ENCODE data around the gene DNAAF8.

DNAAF8 gene

DNA sequence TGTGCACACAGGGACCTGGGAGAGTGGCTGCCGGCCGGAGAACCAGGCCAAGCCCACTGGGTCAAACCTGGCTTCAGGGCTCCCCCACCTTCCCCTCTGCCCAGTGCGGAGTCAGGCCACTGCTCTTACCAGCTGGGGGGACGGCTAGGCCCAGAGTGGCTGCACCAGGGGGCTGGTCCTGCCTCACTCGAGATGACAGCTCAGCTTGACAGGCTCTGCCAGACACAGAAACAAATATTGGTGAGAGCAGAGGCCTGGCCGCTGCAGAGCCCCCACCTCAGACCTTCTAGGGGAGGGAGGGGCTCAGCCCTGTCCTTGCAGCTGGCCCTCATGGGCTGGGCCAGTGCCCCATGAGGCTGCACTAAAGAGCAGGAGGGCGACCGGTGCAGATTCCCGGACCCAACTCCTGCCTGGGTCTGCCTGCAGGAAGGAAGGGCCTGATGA lies 36.5 kb upstream of the DNAAF8 start:
- Histone ChIP-seq H3K4me3 (ENCODE audit: low read length) (no peak overlapping the region), H3K9ac (ENCODE audit: low read length) (no peak overlapping the region), H3K9me3 (ENCODE audit: control insufficient read depth, low read length) (no peaks in the 10 kb centered on the region), H3K4me1 (ENCODE audit: control insufficient read depth, insufficient read depth, low read length) (peaks cover 23% of the 10 kb centered on the region), H3K36me3 (ENCODE audit: control insufficient read depth, insufficient read depth, low read length) (peaks cover 18% of the 10 kb centered on the region), H3K27me3 (ENCODE audit: control insufficient read depth, insufficient read depth, low read length) (no peaks in the 10 kb centered on the region)

- Histone ChIP-seq H3K4me1 (ENCODE audit: control insufficient read depth, insufficient read depth, low read length) (peaks cover 19% of the 10 kb centered on the region), H3K9me3 (ENCODE audit: control insufficient read depth, low read length) (no peaks in the 10 kb centered on the region), H3K36me3 (ENCODE audit: control insufficient read depth, insufficient read depth, low read length) (peaks cover 18% of the 10 kb centered on the region), H3K4me3 (ENCODE audit: low read length) (no peak overlapping the region), H3K27me3 (ENCODE audit: control insufficient read depth, insufficient read depth, low read length) (no peaks in the 10 kb centered on the region), H3K9ac (ENCODE audit: low read length) (no peak overlapping the region)
Observed at GRCh38 chr16:4698321-4699045, 35.9 kb upstream of the DNAAF8 start.

DNA sequence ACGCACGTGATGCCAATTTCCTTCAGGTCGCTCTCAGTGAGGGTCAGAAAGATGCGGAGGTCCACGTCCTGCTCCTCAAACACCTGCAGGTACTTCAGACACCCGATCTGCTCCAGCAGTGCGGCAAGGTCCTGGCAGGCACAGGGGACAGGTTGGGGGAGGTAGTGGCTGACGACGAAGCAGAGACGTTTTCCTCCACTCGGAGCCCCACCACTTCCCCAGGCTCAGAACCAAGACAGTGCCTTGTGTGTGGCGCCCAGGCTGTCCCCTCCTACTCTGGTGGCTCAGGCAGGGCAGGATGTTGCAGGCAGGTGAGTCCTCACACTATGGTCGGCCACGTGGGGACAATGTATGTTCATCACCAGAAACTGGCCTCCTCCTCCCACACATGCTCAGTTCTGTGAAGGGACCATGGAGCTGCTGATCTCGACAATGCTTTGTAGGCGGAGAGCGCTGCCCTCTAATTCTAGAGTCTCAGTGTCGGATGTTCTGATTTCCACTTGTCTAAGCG lies 35.2 kb upstream of the DNAAF8 start:
- no peaks in the 10 kb centered on the region for H3K27me3 ChIP-seq (ENCODE audit: control insufficient read depth, insufficient read depth, low read length)
- H3K4me3 ChIP-seq (ENCODE audit: low read length): no peak overlapping the region
- peaks cover 18% of the 10 kb centered on the region for H3K36me3 ChIP-seq (ENCODE audit: control insufficient read depth, insufficient read depth, low read length)
- no peaks in the 10 kb centered on the region for H3K9me3 ChIP-seq (ENCODE audit: control insufficient read depth, low read length)
- H3K9ac ChIP-seq (ENCODE audit: low read length): no peak overlapping the region
- H3K4me1 ChIP-seq (ENCODE audit: control insufficient read depth, insufficient read depth, low read length): peaks cover 19% of the 10 kb centered on the region

DNA sequence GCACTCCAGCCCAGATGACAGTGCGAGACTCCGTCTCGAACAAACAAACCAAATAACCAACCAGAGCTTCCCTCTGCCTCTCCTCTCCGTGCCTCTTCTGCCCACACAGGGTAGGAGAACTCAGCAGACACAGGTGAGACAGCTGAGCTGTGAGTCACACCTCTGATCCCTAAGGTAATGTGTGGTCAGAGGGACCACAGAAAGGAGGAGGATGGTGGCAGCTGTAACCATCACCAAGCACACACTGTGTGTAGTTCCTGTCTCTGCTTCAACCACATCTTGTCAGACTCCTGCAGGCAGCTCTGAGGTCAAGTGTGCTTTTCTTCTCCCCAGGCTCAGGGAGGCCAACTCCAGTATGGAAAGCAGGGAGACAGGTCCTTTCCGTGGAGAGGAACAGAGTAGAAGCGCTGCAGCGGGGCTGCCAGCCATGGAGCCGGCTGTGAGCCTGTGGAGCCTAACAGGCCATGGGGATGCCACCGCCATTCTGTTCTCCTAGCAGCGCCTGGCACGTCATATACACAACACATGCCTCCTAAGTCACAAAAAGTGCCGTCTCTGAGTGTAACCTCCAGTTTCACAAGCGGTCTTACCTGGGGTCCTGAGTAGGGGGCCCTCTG lies 33.8 kb upstream of the DNAAF8 start:
- no peak overlapping the region for H3K9ac ChIP-seq (ENCODE audit: low read length)
- no peaks in the 10 kb centered on the region for H3K9me3 ChIP-seq (ENCODE audit: control insufficient read depth, low read length)
- no peaks in the 10 kb centered on the region for H3K27me3 ChIP-seq (ENCODE audit: control insufficient read depth, insufficient read depth, low read length)
- peaks cover 18% of the 10 kb centered on the region for H3K36me3 ChIP-seq (ENCODE audit: control insufficient read depth, insufficient read depth, low read length)
- no peak overlapping the region for H3K4me3 ChIP-seq (ENCODE audit: low read length)
- peaks cover 12% of the 10 kb centered on the region for H3K4me1 ChIP-seq (ENCODE audit: control insufficient read depth, insufficient read depth, low read length)

- H3K9ac ChIP-seq (ENCODE audit: low read length): no peak overlapping the region
- H3K36me3 ChIP-seq (ENCODE audit: control insufficient read depth, insufficient read depth, low read length): peaks cover 18% of the 10 kb centered on the region
- H3K4me1 ChIP-seq (ENCODE audit: control insufficient read depth, insufficient read depth, low read length): peaks cover 12% of the 10 kb centered on the region
- no peaks in the 10 kb centered on the region for H3K9me3 ChIP-seq (ENCODE audit: control insufficient read depth, low read length)
- no peak overlapping the region for H3K4me3 ChIP-seq (ENCODE audit: low read length)
- no peaks in the 10 kb centered on the region for H3K27me3 ChIP-seq (ENCODE audit: control insufficient read depth, insufficient read depth, low read length)
Observed at GRCh38 chr16:4700997-4701743, 33.2 kb upstream of the DNAAF8 start.

DNA sequence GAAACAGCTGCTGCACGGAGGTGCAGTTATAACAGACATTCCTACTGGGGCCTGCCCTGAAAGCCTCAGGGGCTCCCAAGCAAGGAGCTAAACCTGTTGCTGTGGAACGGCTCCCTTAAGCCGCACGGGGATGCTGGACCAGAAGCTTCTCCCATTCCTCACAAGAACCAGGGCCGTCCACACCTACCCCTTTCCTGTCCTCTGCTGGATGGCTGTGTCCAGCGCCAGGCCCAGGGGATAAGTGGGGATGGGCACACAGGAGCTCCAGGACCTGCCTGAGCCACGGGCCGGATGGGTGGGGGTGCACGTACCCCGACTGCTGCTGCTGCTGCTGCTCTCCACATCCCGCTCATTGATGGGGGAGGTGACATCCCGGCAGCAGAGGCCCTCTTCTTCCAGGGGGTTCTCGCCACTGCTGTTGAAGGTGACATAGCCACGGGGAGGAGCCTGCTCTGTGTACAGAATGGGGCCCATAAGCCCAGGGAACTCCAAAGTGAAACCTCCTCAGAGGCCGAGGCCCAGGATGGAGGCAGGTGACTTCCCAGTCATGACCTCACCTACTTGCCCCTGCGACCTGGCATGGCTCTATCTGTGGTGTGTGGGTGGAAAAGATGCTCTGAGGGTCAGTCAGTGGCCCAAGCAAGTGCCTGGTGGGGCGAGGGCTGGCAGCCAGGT lies 32.4 kb upstream of the DNAAF8 start:
- peaks cover 11% of the 10 kb centered on the region for H3K36me3 ChIP-seq (ENCODE audit: control insufficient read depth, insufficient read depth, low read length)
- no peak overlapping the region for H3K4me3 ChIP-seq (ENCODE audit: low read length)
- H3K27me3 ChIP-seq (ENCODE audit: control insufficient read depth, insufficient read depth, low read length): no peaks in the 10 kb centered on the region
- H3K9me3 ChIP-seq (ENCODE audit: control insufficient read depth, low read length): no peaks in the 10 kb centered on the region
- H3K4me1 ChIP-seq (ENCODE audit: control insufficient read depth, insufficient read depth, low read length): peaks cover 12% of the 10 kb centered on the region
- H3K9ac ChIP-seq (ENCODE audit: low read length): peak overlapping the region; percentile 13

DNA sequence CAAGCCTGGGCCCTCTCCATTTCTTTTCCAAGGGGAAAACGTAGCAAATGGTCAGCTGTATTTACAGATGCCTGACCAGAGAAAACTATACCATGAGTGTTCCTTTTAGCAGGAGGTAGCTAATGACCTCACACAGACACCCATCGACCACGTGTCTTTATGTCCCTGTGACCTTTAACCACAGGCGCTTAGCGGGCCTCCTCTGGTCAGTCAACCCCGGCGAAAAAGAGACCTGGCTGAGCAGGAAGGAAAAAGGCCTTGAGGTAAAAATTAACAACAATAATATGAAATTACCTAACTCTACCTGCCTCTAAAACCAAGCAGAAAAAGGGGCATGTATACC lies 31.9 kb upstream of the DNAAF8 start:
- peaks cover 9% of the 10 kb centered on the region for H3K36me3 ChIP-seq (ENCODE audit: control insufficient read depth, insufficient read depth, low read length)
- H3K4me1 ChIP-seq (ENCODE audit: control insufficient read depth, insufficient read depth, low read length): peaks cover 12% of the 10 kb centered on the region
- peak overlapping the region; percentile 13 for H3K9ac ChIP-seq (ENCODE audit: low read length)
- no peaks in the 10 kb centered on the region for H3K9me3 ChIP-seq (ENCODE audit: control insufficient read depth, low read length)
- no peaks in the 10 kb centered on the region for H3K27me3 ChIP-seq (ENCODE audit: control insufficient read depth, insufficient read depth, low read length)
- no peak overlapping the region for H3K4me3 ChIP-seq (ENCODE audit: low read length)

DNA sequence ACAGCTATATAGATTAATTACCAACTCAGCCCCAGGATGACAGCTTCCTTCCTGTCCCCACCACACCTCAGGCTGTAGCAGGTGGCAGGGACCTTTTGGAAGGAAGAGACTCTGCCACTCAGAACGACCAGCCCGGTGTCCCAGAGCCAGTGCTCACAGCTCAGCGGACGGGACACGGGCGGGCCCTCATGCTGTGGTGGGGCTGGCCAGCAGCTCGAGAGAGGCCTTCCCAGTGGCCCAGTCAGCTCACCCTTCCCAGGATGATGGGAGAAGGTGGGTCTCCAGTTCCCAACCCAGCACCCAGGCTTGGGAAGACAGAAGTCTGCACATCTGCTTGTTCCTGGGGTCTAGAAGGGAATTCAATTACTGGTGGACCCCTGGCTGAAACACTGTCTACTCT lies 30.4 kb upstream of the DNAAF8 start:
- no peaks in the 10 kb centered on the region for H3K27me3 ChIP-seq (ENCODE audit: control insufficient read depth, insufficient read depth, low read length)
- H3K36me3 ChIP-seq (ENCODE audit: control insufficient read depth, insufficient read depth, low read length): peaks cover 9% of the 10 kb centered on the region
- no peak overlapping the region for H3K4me3 ChIP-seq (ENCODE audit: low read length)
- peaks cover 12% of the 10 kb centered on the region for H3K4me1 ChIP-seq (ENCODE audit: control insufficient read depth, insufficient read depth, low read length)
- H3K9ac ChIP-seq (ENCODE audit: low read length): no peak overlapping the region
- no peaks in the 10 kb centered on the region for H3K9me3 ChIP-seq (ENCODE audit: control insufficient read depth, low read length)

GRCh38 chr16:4704491-4704890 lies 29.8 kb upstream of the DNAAF8 start:
- H3K27me3 ChIP-seq (ENCODE audit: control insufficient read depth, insufficient read depth, low read length): no peaks in the 10 kb centered on the region
- H3K9ac ChIP-seq (ENCODE audit: low read length): no peak overlapping the region
- peaks cover 9% of the 10 kb centered on the region for H3K36me3 ChIP-seq (ENCODE audit: control insufficient read depth, insufficient read depth, low read length)
- no peaks in the 10 kb centered on the region for H3K9me3 ChIP-seq (ENCODE audit: control insufficient read depth, low read length)
- no peak overlapping the region for H3K4me3 ChIP-seq (ENCODE audit: low read length)
- peaks cover 12% of the 10 kb centered on the region for H3K4me1 ChIP-seq (ENCODE audit: control insufficient read depth, insufficient read depth, low read length)

DNA sequence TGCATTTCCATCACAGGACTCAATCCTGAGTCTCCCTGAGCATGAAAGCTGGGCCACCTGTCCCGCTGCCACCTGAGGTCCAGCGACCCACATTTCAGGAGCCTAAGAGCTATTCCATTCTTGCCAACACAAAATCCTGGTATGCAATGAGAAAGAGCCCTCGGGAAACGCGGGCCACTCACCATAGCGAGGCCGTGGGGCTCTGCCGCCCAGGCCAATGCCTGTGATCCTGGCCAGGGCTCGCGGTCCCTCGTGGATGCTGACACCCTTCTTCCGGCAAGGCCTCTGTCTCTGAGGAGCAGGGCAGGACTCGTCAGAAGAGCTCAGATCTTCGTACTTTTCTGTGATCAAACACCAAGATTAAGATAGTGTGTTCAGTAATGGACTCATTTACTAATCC lies 29.4 kb upstream of the DNAAF8 start:
- no peak overlapping the region for H3K4me3 ChIP-seq (ENCODE audit: low read length)
- no peaks in the 10 kb centered on the region for H3K27me3 ChIP-seq (ENCODE audit: control insufficient read depth, insufficient read depth, low read length)
- peaks cover 12% of the 10 kb centered on the region for H3K4me1 ChIP-seq (ENCODE audit: control insufficient read depth, insufficient read depth, low read length)
- H3K9me3 ChIP-seq (ENCODE audit: control insufficient read depth, low read length): no peaks in the 10 kb centered on the region
- H3K36me3 ChIP-seq (ENCODE audit: control insufficient read depth, insufficient read depth, low read length): peaks cover 9% of the 10 kb centered on the region
- no peak overlapping the region for H3K9ac ChIP-seq (ENCODE audit: low read length)

GRCh38 chr16:4706871-4707270 lies 27.5 kb upstream of the DNAAF8 start:
- Histone ChIP-seq H3K4me3 (ENCODE audit: low read length) (no peak overlapping the region), H3K9me3 (ENCODE audit: control insufficient read depth, low read length) (no peaks in the 10 kb centered on the region), H3K27me3 (ENCODE audit: control insufficient read depth, insufficient read depth, low read length) (no peaks in the 10 kb centered on the region), H3K4me1 (ENCODE audit: control insufficient read depth, insufficient read depth, low read length) (peaks cover 3% of the 10 kb centered on the region), H3K36me3 (ENCODE audit: control insufficient read depth, insufficient read depth, low read length) (no peaks in the 10 kb centered on the region), H3K9ac (ENCODE audit: low read length) (no peak overlapping the region)

GRCh38 chr16:4709481-4709880 lies 24.9 kb upstream of the DNAAF8 start:
- Histone ChIP-seq H3K36me3 (ENCODE audit: control insufficient read depth, insufficient read depth, low read length) (no peaks in the 10 kb centered on the region), H3K4me3 (ENCODE audit: low read length) (no peak overlapping the region), H3K27me3 (ENCODE audit: control insufficient read depth, insufficient read depth, low read length) (no peaks in the 10 kb centered on the region)

More at GRCh38 chr16:4709481-4709880, 24.9 kb upstream of the DNAAF8 start:
- Histone ChIP-seq H3K9ac (ENCODE audit: low read length) (no peak overlapping the region), H3K9me3 (ENCODE audit: control insufficient read depth, low read length) (no peaks in the 10 kb centered on the region), H3K4me1 (ENCODE audit: control insufficient read depth, insufficient read depth, low read length) (no peaks in the 10 kb centered on the region)

Data from mucosa of stomach (tissue), 1 donor.